Fibroblast of lung (primary cell): ENCODE results near the gene VAC14. TPM values are rescaled to one million over a fixed set of nuclear protein-coding genes. Genes with fewer than 3 reads are reported as not detected.
A peak's percentile ranks its signal among the peaks of the same experiment; 100 is the strongest.

Experiments used
- DNase-seq, 2 donors: peaks; one replicate each; pipeline versions ENCODE4 v3.0.0 to v3.0.0-alpha.2; 2010; ENCODE audit warnings: low read depth in 2 of 2
- H2AFZ ChIP-seq: 2 replicates; pipeline ENCODE4 v1.5.1; 2012; ENCODE audit warnings: low read length, control low read depth, inconsistent platforms
- H3K27ac ChIP-seq: 2 replicates; pipeline ENCODE4 v1.5.1; 2011; ENCODE audit warnings: low read length, control low read depth; ENCODE audit not compliant: insufficient read depth
- H3K27me3 ChIP-seq: 2 replicates; pipeline ENCODE4 v1.5.1; 2011; ENCODE audit warnings: mild to moderate bottlenecking, low read length; ENCODE audit not compliant: control insufficient read depth, insufficient read depth
- H3K36me3 ChIP-seq: 2 replicates; pipeline ENCODE4 v1.5.1; 2011; ENCODE audit warnings: low read length; ENCODE audit not compliant: control insufficient read depth, insufficient read depth
- H3K4me1 ChIP-seq: 2 replicates; pipeline ENCODE4 v1.5.1; 2011; ENCODE audit warnings: low read length; ENCODE audit not compliant: control insufficient read depth, insufficient read depth; ENCODE audit errors: extremely low read depth
- H3K4me2 ChIP-seq: 2 replicates; pipeline ENCODE4 v1.5.1; 2011; ENCODE audit warnings: low read length, control low read depth; ENCODE audit not compliant: insufficient read depth; ENCODE audit errors: extremely low read depth
- H3K4me3 ChIP-seq, 4 experiments: fragments of 200-600 bp in 1 of 4; sonication (generic) in 1 of 4; replicated peaks in 1 of 4; 2 replicates each; pipeline ENCODE4 v1.5.1; 2011 to 2016; ENCODE audit warnings: low read length in 4 of 4, low read depth in 3 of 4, mild to moderate bottlenecking in 3 of 4, control low read depth in 2 of 4, inconsistent platforms in 1 of 4, mixed read lengths in 1 of 4; ENCODE audit not compliant: insufficient read depth in 1 of 4; ENCODE audit errors: control extremely low read depth in 1 of 4
- H3K79me2 ChIP-seq: 2 replicates; pipeline ENCODE4 v1.5.1; 2012; ENCODE audit warnings: mild to moderate bottlenecking, low read length, inconsistent platforms; ENCODE audit not compliant: control insufficient read depth, insufficient read depth
- H3K9ac ChIP-seq: 2 replicates; pipeline ENCODE4 v1.5.1; 2011; ENCODE audit warnings: mild to moderate bottlenecking, low read length, control low read depth; ENCODE audit not compliant: insufficient read depth
- H3K9me3 ChIP-seq: 2 replicates; pipeline ENCODE4 v1.5.1; 2012; ENCODE audit warnings: low read depth, low read length; ENCODE audit not compliant: control insufficient read depth, insufficient read depth
- H4K20me1 ChIP-seq: 2 replicates; pipeline ENCODE4 v1.5.1; 2011; ENCODE audit warnings: low read length; ENCODE audit not compliant: control insufficient read depth, insufficient read depth; ENCODE audit errors: extremely low read depth
- EZH2 ChIP-seq: IDR thresholded peaks from 2 replicates; pipeline ENCODE4 v1.5.1; 2012; ENCODE audit warnings: low read length, control low read depth, mild to moderate bottlenecking; ENCODE audit errors: missing control alignments
- polyA plus RNA-seq, 2 donors: library from polyadenylated mRNA; depleted of rRNA in 1 of 2; stranded (reverse) in 1 of 2; unstranded in 1 of 2; fragments of >200 nt; gene quantifications; 2 replicates each; pipeline ENCODE4 v1.2.1, GENCODE V29; 2011 to 2012; ENCODE audit warnings: missing spikeins in 1 of 2
- total RNA-seq: library from RNA; depleted of rRNA; stranded (reverse); fragments of >200 nt; gene quantifications from 2 replicates; pipeline ENCODE4 v1.2.1, GENCODE V29; 2014
- TF ChIP-seq, protein P1 (sequence below), 2 donors: IDR thresholded peaks in 1 of 2; conservative IDR thresholded peaks in 1 of 2; 1 replicate in 1 of 2; 2 replicates in 1 of 2; pipeline ENCODE4 v1.5.1; 2011 to 2012; ENCODE audit warnings: low read length in 2 of 2, control low read depth in 1 of 2, inconsistent platforms in 1 of 2, low read depth in 1 of 2, mild to moderate bottlenecking in 1 of 2

The VAC14 gene
- total and polyA plus RNA-seq, 2 donors (not counting 1 experiment from before 2014, with no cell fraction given), result 25.0 to 29.2 TPM

DNA sequence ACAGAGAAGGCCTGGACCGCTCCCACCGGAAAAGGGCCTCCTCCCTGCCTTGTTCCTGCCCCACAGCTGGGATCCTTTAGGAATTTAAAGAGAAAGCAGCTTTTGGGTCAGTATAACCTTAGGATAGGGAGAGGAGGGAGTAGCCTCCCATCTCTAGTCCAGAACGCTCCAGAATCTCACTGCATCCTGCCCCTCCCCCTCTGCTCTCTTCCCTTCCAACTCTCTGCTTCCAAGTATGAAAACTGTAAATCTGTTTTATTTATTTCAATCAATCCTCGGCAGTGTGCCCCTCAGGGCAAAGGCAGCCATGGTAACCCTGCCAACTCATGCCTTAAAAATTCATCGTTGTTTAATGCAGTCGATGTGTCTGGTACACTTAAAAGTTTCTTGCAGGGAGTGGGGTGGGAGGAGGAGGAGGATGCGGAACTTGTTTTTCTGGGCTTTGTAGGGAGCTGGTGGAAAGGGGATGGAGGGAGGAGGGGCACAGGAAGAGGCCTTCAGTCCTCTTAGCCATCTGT is 94.0 kb downstream of the VAC14 start:
- peak overlapping the region; percentile 51 for H3K4me2 ChIP-seq
- no peaks in the 10 kb centered on the region for H4K20me1 ChIP-seq
- H3K9ac ChIP-seq, result no peak overlapping the region
- no peak overlapping the region for H2AFZ ChIP-seq
- H3K4me1 ChIP-seq, result peaks cover 47% of the 10 kb centered on the region
- H3K4me3 ChIP-seq, result no peak overlapping the region
- no peaks in the 10 kb centered on the region for H3K9me3 ChIP-seq
- no peak for TF ChIP-seq EZH2
- TF ChIP-seq, protein P1, sequence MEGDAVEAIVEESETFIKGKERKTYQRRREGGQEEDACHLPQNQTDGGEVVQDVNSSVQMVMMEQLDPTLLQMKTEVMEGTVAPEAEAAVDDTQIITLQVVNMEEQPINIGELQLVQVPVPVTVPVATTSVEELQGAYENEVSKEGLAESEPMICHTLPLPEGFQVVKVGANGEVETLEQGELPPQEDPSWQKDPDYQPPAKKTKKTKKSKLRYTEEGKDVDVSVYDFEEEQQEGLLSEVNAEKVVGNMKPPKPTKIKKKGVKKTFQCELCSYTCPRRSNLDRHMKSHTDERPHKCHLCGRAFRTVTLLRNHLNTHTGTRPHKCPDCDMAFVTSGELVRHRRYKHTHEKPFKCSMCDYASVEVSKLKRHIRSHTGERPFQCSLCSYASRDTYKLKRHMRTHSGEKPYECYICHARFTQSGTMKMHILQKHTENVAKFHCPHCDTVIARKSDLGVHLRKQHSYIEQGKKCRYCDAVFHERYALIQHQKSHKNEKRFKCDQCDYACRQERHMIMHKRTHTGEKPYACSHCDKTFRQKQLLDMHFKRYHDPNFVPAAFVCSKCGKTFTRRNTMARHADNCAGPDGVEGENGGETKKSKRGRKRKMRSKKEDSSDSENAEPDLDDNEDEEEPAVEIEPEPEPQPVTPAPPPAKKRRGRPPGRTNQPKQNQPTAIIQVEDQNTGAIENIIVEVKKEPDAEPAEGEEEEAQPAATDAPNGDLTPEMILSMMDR (conservative IDR thresholded peaks at IDR 0.05 in 1 of 2, IDR thresholded peaks at IDR 0.05 in 1 of 2; ENCODE audit: low read depth in 1 of 2, low read length in 2 of 2), result no peak
- peak; percentile 67 to 97 for DNase-seq
- peak overlapping the region; percentile 97 for H3K27ac ChIP-seq
- H3K79me2 ChIP-seq, result no peaks in the 10 kb centered on the region
- H3K27me3 ChIP-seq, result no peaks in the 10 kb centered on the region
- H3K36me3 ChIP-seq, result no peaks in the 10 kb centered on the region

DNA sequence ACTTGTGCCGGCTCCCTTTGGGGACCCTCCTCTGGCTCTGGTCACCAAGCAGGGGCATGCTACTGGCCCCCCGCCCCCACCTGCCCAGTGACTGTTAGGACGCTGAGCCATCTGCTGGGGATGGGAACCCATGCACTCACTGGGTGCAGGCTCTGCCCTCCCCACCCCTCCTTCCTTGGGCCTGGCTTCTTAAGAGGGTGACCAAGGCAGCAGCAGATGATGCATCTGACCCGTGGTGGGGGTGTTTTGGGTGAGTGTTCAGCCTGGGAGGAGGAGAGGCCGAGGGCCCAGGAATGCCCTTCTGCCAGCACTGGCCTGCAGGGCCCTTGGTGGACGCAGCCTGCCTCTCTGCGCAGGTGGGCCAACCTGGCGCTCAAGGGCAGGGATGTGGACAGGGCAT is 95.9 kb downstream of the VAC14 start:
- TF ChIP-seq, protein P1 (conservative IDR thresholded peaks at IDR 0.05 in 1 of 2, IDR thresholded peaks at IDR 0.05 in 1 of 2; ENCODE audit: low read depth in 1 of 2, low read length in 2 of 2), result no peak
- no peak for TF ChIP-seq EZH2
- peak in 1 of 2 donors; percentile 41 for DNase-seq
- H4K20me1 ChIP-seq, result no peaks in the 10 kb centered on the region
- H3K79me2 ChIP-seq, result no peaks in the 10 kb centered on the region
- H3K9me3 ChIP-seq, result no peaks in the 10 kb centered on the region
- peaks cover 59% of the 10 kb centered on the region for H3K4me1 ChIP-seq
- H3K27ac ChIP-seq, result peak overlapping the region; percentile 97
- H3K9ac ChIP-seq, result no peak overlapping the region
- no peak overlapping the region for H2AFZ ChIP-seq
- no peaks in the 10 kb centered on the region for H3K36me3 ChIP-seq
- H3K27me3 ChIP-seq, result no peaks in the 10 kb centered on the region
- no peak overlapping the region for H3K4me2 ChIP-seq
- no peak overlapping the region for H3K4me3 ChIP-seq

DNA sequence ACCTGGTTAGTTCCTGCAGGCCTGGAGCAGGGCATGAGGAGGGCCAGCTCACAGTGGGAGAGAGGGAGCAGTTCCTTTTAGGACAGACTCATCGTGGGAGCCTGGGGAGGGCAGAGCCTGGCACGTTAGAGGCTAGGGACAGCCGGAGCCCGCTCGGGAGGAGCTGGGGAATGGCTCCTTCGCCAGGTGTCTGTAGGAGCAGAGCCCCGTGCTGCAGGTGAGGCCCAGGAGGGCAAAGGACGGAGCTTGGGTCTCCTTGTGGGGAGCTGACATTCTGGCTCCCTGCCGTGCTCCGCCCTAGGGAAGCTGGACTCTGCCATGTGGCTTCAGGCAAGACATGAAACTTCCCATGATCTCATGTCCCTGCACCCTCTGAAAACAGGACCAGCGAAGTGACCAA is 96.4 kb downstream of the VAC14 start:
- no peaks in the 10 kb centered on the region for H3K36me3 ChIP-seq
- peaks cover 59% of the 10 kb centered on the region for H3K4me1 ChIP-seq
- no peaks in the 10 kb centered on the region for H3K27me3 ChIP-seq
- H3K79me2 ChIP-seq, result no peaks in the 10 kb centered on the region
- H3K9ac ChIP-seq, result no peak overlapping the region
- no peaks in the 10 kb centered on the region for H3K9me3 ChIP-seq
- no peak for DNase-seq
- no peak overlapping the region for H2AFZ ChIP-seq
- H3K4me2 ChIP-seq, result no peak overlapping the region
- no peak overlapping the region for H3K4me3 ChIP-seq
- peak overlapping the region; percentile 97 for H3K27ac ChIP-seq
- no peaks in the 10 kb centered on the region for H4K20me1 ChIP-seq
- TF ChIP-seq, protein P1 (conservative IDR thresholded peaks at IDR 0.05 in 1 of 2, IDR thresholded peaks at IDR 0.05 in 1 of 2; ENCODE audit: low read depth in 1 of 2, low read length in 2 of 2), result no peak
- no peak for TF ChIP-seq EZH2
